HepG2 (cell line): Measurements from ENCODE around the gene SH3GL2. TPM values are rescaled to one million over a fixed set of nuclear protein-coding genes. Genes with fewer than 3 reads are reported as not detected.

ENCODE experiments used
- ATAC-seq: fragments of 200-7000 bp; cut with Tn5 transposase; 3 replicates; pipeline ENCODE4 v1.9.1; 2020; ENCODE audit warnings: mild to moderate bottlenecking, moderate library complexity
- BruUV-seq: library from RNA; stranded (reverse); fragments of 400-500 nt; replicated peaks from 2 replicates; lab custom pipeline; 2021; lab: Mats Ljungman, UMichigan
- CTCF ChIA-PET: fragments of 300-600 bp; formaldehyde crosslinking; extraction: SDS; loops from one replicate; lab custom pipeline; 2021; ENCODE audit warnings: low total read pairs, inconsistent platforms, low intra/inter-chr PET ratio; lab: Yijun Ruan, JAX
- POLR2A ChIA-PET: fragments of 350-600 bp; sonication (Branson Sonifier 250); formaldehyde crosslinking; loops from one replicate; lab custom pipeline; 2020; ENCODE audit warnings: antibody characterized with exemption, inconsistent platforms; lab: Yijun Ruan, JAX
- DNase-seq: peaks from one replicate; pipeline ENCODE4 v3.0.0-alpha.2; 2015; ENCODE audit warnings: low spot score
- FAIRE-seq: peaks from 3 replicates; lab custom pipeline; 2011; peaks lifted over from hg19 to GRCh38; lab: Jason Lieb, UNC
- H2AFZ ChIP-seq: one replicate; pipeline ENCODE4 v1.6.1; 2011; ENCODE audit warnings: low read length, inconsistent platforms
- H3K27ac ChIP-seq: fragments of 300-600 bp; 3 replicates; pipeline ENCODE4 v1.8.0; 2011; ENCODE audit warnings: mixed run types, mild to moderate bottlenecking, mixed read lengths, low read length, inconsistent platforms; ENCODE audit not compliant: insufficient read depth; ENCODE audit errors: extremely low read length
- H3K27me3 ChIP-seq, 2 experiments: fragments of 200-600 bp in 1 of 2; 2 replicates in 1 of 2; 3 replicates in 1 of 2; pipeline versions ENCODE4 v1.6.0 to v1.8.0; 2011; ENCODE audit warnings: low read length in 2 of 2, mild to moderate bottlenecking in 2 of 2, moderate library complexity in 2 of 2, inconsistent platforms in 1 of 2; ENCODE audit not compliant: insufficient read depth in 2 of 2, control insufficient read depth in 1 of 2
- H3K36me3 ChIP-seq, 2 experiments: fragments of 200-600 bp in 1 of 2; replicated peaks in 1 of 2; 2 replicates in 1 of 2; 3 replicates in 1 of 2; pipeline versions ENCODE4 v1.5.1 to v1.8.0; 2011; ENCODE audit warnings: low read length in 2 of 2, inconsistent platforms in 1 of 2; ENCODE audit not compliant: insufficient read depth in 2 of 2, control insufficient read depth in 1 of 2
- H3K4me1 ChIP-seq: 2 replicates; pipeline ENCODE4 v1.5.1; 2012; ENCODE audit warnings: low read length, inconsistent platforms; ENCODE audit not compliant: insufficient read depth
- H3K4me2 ChIP-seq: 2 replicates; pipeline ENCODE4 v1.6.0; 2011; ENCODE audit warnings: low read depth, low read length, inconsistent platforms
- H3K4me3 ChIP-seq, 3 experiments: fragments of 200-600 bp in 1 of 3; sonication (generic), shearing (Covaris generic) in 1 of 3; replicated peaks in 1 of 3; 2 replicates each; pipeline ENCODE4 v1.5.1; 2011 to 2016; ENCODE audit warnings: low read length in 3 of 3, inconsistent platforms in 2 of 3, low read depth in 2 of 3, mild to moderate bottlenecking in 2 of 3, control low read depth in 1 of 3, mixed read lengths in 1 of 3; ENCODE audit not compliant: insufficient read depth in 1 of 3
- H3K79me2 ChIP-seq: one replicate; pipeline ENCODE4 v1.6.1; 2011; ENCODE audit warnings: low read length, inconsistent platforms; ENCODE audit not compliant: insufficient read depth
- H3K9ac ChIP-seq: 2 replicates; pipeline ENCODE4 v1.6.0; 2011; ENCODE audit warnings: mild to moderate bottlenecking, low read depth, low read length, inconsistent platforms; ENCODE audit not compliant: insufficient read depth
- H3K9me3 ChIP-seq: 2 replicates; pipeline ENCODE4 v1.5.1; 2012; ENCODE audit warnings: mild to moderate bottlenecking, low read length
- H4K20me1 ChIP-seq: 2 replicates; pipeline ENCODE4 v1.6.0; 2011; ENCODE audit warnings: inconsistent platforms, mild to moderate bottlenecking, low read length, moderate library complexity; ENCODE audit not compliant: insufficient read depth
- BHLHE40 ChIP-seq: IDR thresholded peaks from 2 replicates; pipeline ENCODE4 v1.6.1; 2011; ENCODE audit warnings: low read length, improper control_type of control experiment
- KLF12 ChIP-seq: sonication (generic); formaldehyde crosslinking; IDR thresholded peaks from 2 replicates; pipeline ENCODE4 v1.4.0; 2020; ENCODE audit warnings: missing genetic modification reagents, borderline replicate concordance
- PHF20 ChIP-seq: sonication (generic); formaldehyde crosslinking; IDR thresholded peaks from 2 replicates; pipeline ENCODE4 v1.5.0; 2020; ENCODE audit warnings: mild to moderate bottlenecking, missing genetic modification reagents
- REL ChIP-seq: sonication (generic); formaldehyde crosslinking; conservative IDR thresholded peaks from 2 replicates; pipeline ENCODE4 v1.8.0; 2022; ENCODE audit warnings: mild to moderate bottlenecking, missing genetic modification reagents, moderate library complexity
- RFXAP ChIP-seq: sonication (generic); formaldehyde crosslinking; IDR thresholded peaks from 2 replicates; pipeline ENCODE4 v1.4.0; 2020; ENCODE audit warnings: missing genetic modification reagents, borderline replicate concordance
- SRSF1 ChIP-seq: fragments of 200-400 bp; formaldehyde crosslinking; optimal IDR thresholded peaks from 2 replicates; pipeline ENCODE3; 2017; ENCODE audit warnings: mild to moderate bottlenecking, low read depth, low read length, moderate library complexity
- ZFP62 ChIP-seq: sonication (generic); formaldehyde crosslinking; IDR thresholded peaks from 2 replicates; pipeline ENCODE4 v1.4.0; 2020; ENCODE audit warnings: missing genetic modification reagents
- ZFP91 ChIP-seq: sonication (generic); formaldehyde crosslinking; IDR thresholded peaks from 2 replicates; pipeline ENCODE4 v1.9.0; 2022; ENCODE audit warnings: missing genetic modification reagents, mild to moderate bottlenecking, borderline replicate concordance
- ZNF138 ChIP-seq: sonication (generic); formaldehyde crosslinking; IDR thresholded peaks from 2 replicates; pipeline ENCODE4 v1.5.0; 2020; ENCODE audit warnings: mild to moderate bottlenecking, low read depth, missing genetic modification reagents
- ZNF251 ChIP-seq: sonication (generic); formaldehyde crosslinking; IDR thresholded peaks from 2 replicates; pipeline ENCODE4 v1.9.0; 2021; ENCODE audit warnings: mild to moderate bottlenecking, missing genetic modification reagents
- ZNF253 ChIP-seq: sonication (generic); formaldehyde crosslinking; IDR thresholded peaks from 2 replicates; pipeline ENCODE4 v1.8.0; 2022; ENCODE audit warnings: mild to moderate bottlenecking, missing genetic modification reagents, borderline replicate concordance
- ZNF607 ChIP-seq: sonication (generic); formaldehyde crosslinking; IDR thresholded peaks from 2 replicates; pipeline ENCODE4 v1.5.1; 2020; ENCODE audit warnings: missing genetic modification reagents, mild to moderate bottlenecking, borderline replicate concordance
- ZNF747 ChIP-seq: sonication (generic); formaldehyde crosslinking; IDR thresholded peaks from 2 replicates; pipeline ENCODE4 v1.8.1; 2023; ENCODE audit warnings: missing genetic modification reagents, mild to moderate bottlenecking, borderline replicate concordance
- ZNF780A ChIP-seq: sonication (generic); formaldehyde crosslinking; IDR thresholded peaks from 2 replicates; pipeline ENCODE4 v1.8.0; 2022; ENCODE audit warnings: mild to moderate bottlenecking, missing genetic modification reagents, moderate library complexity
- ZZZ3 ChIP-seq: sonication (generic); formaldehyde crosslinking; IDR thresholded peaks from 2 replicates; pipeline ENCODE4 v1.4.0; 2020; ENCODE audit warnings: missing genetic modification reagents, mild to moderate bottlenecking, borderline replicate concordance
- WGBS: methylation state at CpG from one replicate; pipeline ENCODE4 v1.1.6; 2017; ENCODE audit warnings: low lambda C conversion rate; 5-methylcytosine and 5-hydroxymethylcytosine counted together
- in situ Hi-C: cut with HindIII; loops from 2 replicates; pipeline ENCODE4 v1.10.0; 2017; ENCODE audit warnings: low pct_unique_long_range_greater_than_20kb; ENCODE audit not compliant: extremely low pct_ligation_motif_present
- intact Hi-C: fragments of 100-400 bp; cut with micrococcal nuclease; formaldehyde crosslinking; loops from one replicate; pipeline ENCODE4 v1.10.0; 2022; ENCODE audit not compliant: unreplicated experiment
- polyA plus RNA-seq, 8 experiments: library from polyadenylated mRNA; depleted of rRNA in 3 of 8; stranded (reverse) in 7 of 8; unstranded in 1 of 8; fragments of >200 nt; fragmentation: Illumina TruSeq in 4 of 8; extraction: Trizol in 4 of 8; gene quantifications; 2 replicates each; pipeline versions ENCODE4 v1.2.1 to v1.2.3, GENCODE V29; 2011 to 2016; ENCODE audit warnings: low read depth in 4 of 8, missing spikeins in 1 of 8, mixed read lengths in 1 of 8; ENCODE audit not compliant: insufficient read depth in 1 of 8
- total RNA-seq, 5 experiments: library from RNA; depleted of rRNA; stranded (reverse); fragments of >200 nt; fragmentation: Illumina TruSeq; extraction: Trizol; gene quantifications; 2 replicates each; pipeline ENCODE4 v1.2.3, GENCODE V29; 2016; ENCODE audit warnings: low read depth in 1 of 5
- TF ChIP-seq, protein P1 (sequence below): sonication (generic); formaldehyde crosslinking; IDR thresholded peaks from 2 replicates; pipeline ENCODE4 v1.4.0; 2020; ENCODE audit warnings: missing genetic modification reagents, borderline replicate concordance
- TF ChIP-seq, protein P2 (sequence below): sonication (generic); formaldehyde crosslinking; IDR thresholded peaks from 2 replicates; pipeline ENCODE4 v1.4.0; 2020; ENCODE audit warnings: missing genetic modification reagents
- TF ChIP-seq, protein P3 (sequence below): sonication (generic); formaldehyde crosslinking; IDR thresholded peaks from 2 replicates; pipeline ENCODE4 v1.8.1; 2023; ENCODE audit warnings: mild to moderate bottlenecking, inconsistent platforms, moderate library complexity, missing genetic modification reagents, borderline replicate concordance

SH3GL2 gene
- total and polyA plus RNA-seq, 2 of the 13 experiments (the other 11 are each of a cell fraction or from before 2014, with no cell fraction given) = 0.04 TPM; not detected in 1

GRCh38 chr9:17739022-17739421 lies 160.2 kb downstream of the SH3GL2 start:
- no peak overlapping the region for H3K4me3 ChIP-seq
- no peak for TF ChIP-seq RFXAP (CRISPR knock-in tag)
- TF ChIP-seq ZNF251 (CRISPR knock-in tag) = no peak
- TF ChIP-seq BHLHE40 = no peak
- no peak for TF ChIP-seq ZNF607 (CRISPR knock-in tag)
- TF ChIP-seq ZNF780A (CRISPR knock-in tag) = no peak
- no peak for TF ChIP-seq ZNF747 (CRISPR knock-in tag)
- no peak for TF ChIP-seq ZFP91 (CRISPR knock-in tag)
- TF ChIP-seq, protein P1, sequence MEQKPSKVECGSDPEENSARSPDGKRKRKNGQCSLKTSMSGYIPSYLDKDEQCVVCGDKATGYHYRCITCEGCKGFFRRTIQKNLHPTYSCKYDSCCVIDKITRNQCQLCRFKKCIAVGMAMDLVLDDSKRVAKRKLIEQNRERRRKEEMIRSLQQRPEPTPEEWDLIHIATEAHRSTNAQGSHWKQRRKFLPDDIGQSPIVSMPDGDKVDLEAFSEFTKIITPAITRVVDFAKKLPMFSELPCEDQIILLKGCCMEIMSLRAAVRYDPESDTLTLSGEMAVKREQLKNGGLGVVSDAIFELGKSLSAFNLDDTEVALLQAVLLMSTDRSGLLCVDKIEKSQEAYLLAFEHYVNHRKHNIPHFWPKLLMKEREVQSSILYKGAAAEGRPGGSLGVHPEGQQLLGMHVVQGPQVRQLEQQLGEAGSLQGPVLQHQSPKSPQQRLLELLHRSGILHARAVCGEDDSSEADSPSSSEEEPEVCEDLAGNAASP (CRISPR knock-in tag) = no peak
- no peak for TF ChIP-seq KLF12 (CRISPR knock-in tag)
- TF ChIP-seq ZZZ3 = no peak
- TF ChIP-seq ZFP62 (CRISPR knock-in tag) = no peak
- TF ChIP-seq PHF20 (CRISPR knock-in tag) = no peak
- TF ChIP-seq, protein P2, sequence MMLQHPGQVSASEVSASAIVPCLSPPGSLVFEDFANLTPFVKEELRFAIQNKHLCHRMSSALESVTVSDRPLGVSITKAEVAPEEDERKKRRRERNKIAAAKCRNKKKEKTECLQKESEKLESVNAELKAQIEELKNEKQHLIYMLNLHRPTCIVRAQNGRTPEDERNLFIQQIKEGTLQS = no peak
- no peak for TF ChIP-seq ZNF253 (CRISPR knock-in tag)
- no peak for TF ChIP-seq SRSF1
- no peak for TF ChIP-seq ZNF138
- TF ChIP-seq, protein P3, sequence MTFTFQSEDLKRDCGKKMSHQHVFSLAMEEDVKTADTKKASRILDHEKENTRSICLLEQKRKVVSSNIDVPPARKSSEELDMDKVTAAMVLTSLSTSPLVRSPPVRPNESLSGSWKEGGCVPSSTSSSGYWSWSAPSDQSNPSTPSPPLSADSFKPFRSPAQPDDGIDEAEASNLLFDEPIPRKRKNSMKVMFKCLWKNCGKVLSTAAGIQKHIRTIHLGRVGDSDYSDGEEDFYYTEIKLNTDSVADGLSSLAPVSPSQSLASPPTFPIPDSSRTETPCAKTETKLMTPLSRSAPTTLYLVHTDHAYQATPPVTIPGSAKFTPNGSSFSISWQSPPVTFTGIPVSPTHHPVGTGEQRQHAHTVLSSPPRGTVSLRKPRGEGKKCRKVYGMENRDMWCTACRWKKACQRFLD (CRISPR knock-in tag) = no peak
- TF ChIP-seq REL (CRISPR knock-in tag) = no peak
- H2AFZ ChIP-seq = no peak overlapping the region
- no peak overlapping the region for H3K4me2 ChIP-seq
- H3K79me2 ChIP-seq = no peaks in the 10 kb centered on the region
- H3K27ac ChIP-seq = no peak overlapping the region
- no peaks in the 10 kb centered on the region for H3K4me1 ChIP-seq
- CTCF ChIA-PET = no interaction called here
- intact Hi-C loops (no loop called here), in situ Hi-C loops (no loop called here)
- no peak for ATAC-seq
- WGBS = 0% methylated on average over 2 of the region's 2 CpGs
- H3K27me3 ChIP-seq = no peaks in the 10 kb centered on the region
- no peak for DNase-seq
- no peaks in the 10 kb centered on the region for H3K9me3 ChIP-seq
- H4K20me1 ChIP-seq = no peaks in the 10 kb centered on the region
- no peak for FAIRE-seq
- no peaks in the 10 kb centered on the region for H3K36me3 ChIP-seq
- POLR2A ChIA-PET = no interaction called here
- no peak overlapping the region for H3K9ac ChIP-seq
- BruUV-seq = no TSS peak
